Spleen (tissue), 7 donors: ENCODE measurements around the gene DLST.

Experiments
- CTCF ChIP-seq, 11 experiments: fragments of 200-600 bp in 7 of 11; fragments of 450-650 bp in 4 of 11; sonication (generic) in 4 of 11; IDR thresholded peaks in 8 of 11; conservative IDR thresholded peaks in 3 of 11; 1 replicate in 7 of 11; 2 replicates in 4 of 11; pipeline versions ENCODE4 v1.4.0 to v1.8.0; 2016 to 2021; ENCODE audit warnings: antibody characterized with exemption in 11 of 11, inconsistent platforms in 4 of 11, mild to moderate bottlenecking in 1 of 11
- POLR2A ChIP-seq, 3 donors: fragments of 450-650 bp; IDR thresholded peaks; one replicate each; pipeline ENCODE4 v1.5.1; 2017; ENCODE audit warnings: antibody characterized with exemption in 3 of 3, mild to moderate bottlenecking in 1 of 3
- POLR2AphosphoS5 ChIP-seq, 3 donors: sonication (generic); formaldehyde crosslinking; IDR thresholded peaks; one replicate each; pipeline ENCODE4 v1.5.1; 2017; ENCODE audit warnings: antibody characterized with exemption in 3 of 3
- donor health status: DM: no; HTN: no; CAD: no; lungs with moderate emphysema.
- donor health status: DM: no; HTN: no; CAD: no.
- donor health status: DM: no; HTN: no; CAD: no.

GRCh38 chr14:74950795-74951442, 69.2 kb downstream of the DLST start:
- TF ChIP-seq CTCF (IDR thresholded peaks at IDR 0.05 in 8 of 11, conservative IDR thresholded peaks at IDR 0.05 in 3 of 11) (no peak), POLR2A (IDR thresholded peaks at IDR 0.05) (no peak), POLR2AphosphoS5 (IDR thresholded peaks at IDR 0.05) (no peak)
